Activated CD4-positive, alpha-beta T cell treated with anti-CD3 and anti-CD28 coated beads, Interleukin-2, amount 50 U/mL, for 16 hours (primary cell): ENCODE data around the gene ARPC1A.
"Not testable (repeated sequence)": the region's sequence is repeated elsewhere in the genome, so short reads cannot be mapped to it uniquely, and the experiment has no call there.

Experiments used
- DNase-seq: peaks from one replicate; pipeline ENCODE4 v3.0.0-alpha.2; 2020

The ARPC1A gene

GRCh38 chr7:99415513-99416127, 89.9 kb downstream of the ARPC1A start:
- DNase-seq, result not testable (repeated sequence)
